ENCODE results near the gene HCN4. TPM values are rescaled to one million over a fixed set of nuclear protein-coding genes. Genes with fewer than 3 reads are reported as not detected.
A peak's percentile ranks its signal among the peaks of the same experiment; 100 is the strongest.

HCN4 gene
- polyA plus RNA-seq, 1 donor from 2014 or later = 4.0 TPM

- Histone ChIP-seq H4K20me1 (ENCODE audit: insufficient read depth) (peaks cover 23% of the 10 kb centered on the region), H3F3A (ENCODE audit: insufficient read depth, low read length, poor library complexity, severe bottlenecking) (no peaks in the 10 kb centered on the region), H3K36me3 (ENCODE audit: insufficient read depth, low read length) (no peaks in the 10 kb centered on the region), H3K79me2 (replicated peaks; ENCODE audit: insufficient read depth, low read length) (peaks cover 68% of the 10 kb centered on the region), H3K27ac (ENCODE audit: low read length) (no peak overlapping the region), H3K9ac (ENCODE audit: low read length) (no peak overlapping the region), H3K9me2 (ENCODE audit: insufficient read depth, low read length) (no peaks in the 10 kb centered on the region), H3K4me2 (ENCODE audit: low read length) (peak overlapping the region; percentile 2), H3K27me3 (ENCODE audit: insufficient read depth, low read depth, low read length) (peaks cover 2% of the 10 kb centered on the region), H3K9me3 (ENCODE audit: low read length) (no peaks in the 10 kb centered on the region), H3K4me3 (ENCODE audit: low read length) (peak overlapping the region; percentile 93), H2AFZ (ENCODE audit: low read depth, low read length) (no peak overlapping the region)
- TF ChIP-seq TAF1 (IDR thresholded peaks at IDR 0.05; ENCODE audit: low read depth) (no peak), RAD21 (conservative IDR thresholded peaks at IDR 0.05) (no peak), CTCF (IDR thresholded peaks at IDR 0.05; ENCODE audit: poor library complexity, severe bottlenecking) (no peak), EP300 (conservative IDR thresholded peaks at IDR 0.05; ENCODE audit: poor library complexity, severe bottlenecking) (no peak), SMC3 (conservative IDR thresholded peaks at IDR 0.05; ENCODE audit: poor library complexity) (no peak), EZH2 (IDR thresholded peaks at IDR 0.05; ENCODE audit: borderline replicate concordance, insufficient read depth, low read length, poor library complexity, severe bottlenecking) (no peak), POLR2AphosphoS5 (IDR thresholded peaks at IDR 0.05) (no peak), MXI1 (conservative IDR thresholded peaks at IDR 0.05; ENCODE audit: poor library complexity, severe bottlenecking) (no peak)
- TF ChIP-seq, protein P1, sequence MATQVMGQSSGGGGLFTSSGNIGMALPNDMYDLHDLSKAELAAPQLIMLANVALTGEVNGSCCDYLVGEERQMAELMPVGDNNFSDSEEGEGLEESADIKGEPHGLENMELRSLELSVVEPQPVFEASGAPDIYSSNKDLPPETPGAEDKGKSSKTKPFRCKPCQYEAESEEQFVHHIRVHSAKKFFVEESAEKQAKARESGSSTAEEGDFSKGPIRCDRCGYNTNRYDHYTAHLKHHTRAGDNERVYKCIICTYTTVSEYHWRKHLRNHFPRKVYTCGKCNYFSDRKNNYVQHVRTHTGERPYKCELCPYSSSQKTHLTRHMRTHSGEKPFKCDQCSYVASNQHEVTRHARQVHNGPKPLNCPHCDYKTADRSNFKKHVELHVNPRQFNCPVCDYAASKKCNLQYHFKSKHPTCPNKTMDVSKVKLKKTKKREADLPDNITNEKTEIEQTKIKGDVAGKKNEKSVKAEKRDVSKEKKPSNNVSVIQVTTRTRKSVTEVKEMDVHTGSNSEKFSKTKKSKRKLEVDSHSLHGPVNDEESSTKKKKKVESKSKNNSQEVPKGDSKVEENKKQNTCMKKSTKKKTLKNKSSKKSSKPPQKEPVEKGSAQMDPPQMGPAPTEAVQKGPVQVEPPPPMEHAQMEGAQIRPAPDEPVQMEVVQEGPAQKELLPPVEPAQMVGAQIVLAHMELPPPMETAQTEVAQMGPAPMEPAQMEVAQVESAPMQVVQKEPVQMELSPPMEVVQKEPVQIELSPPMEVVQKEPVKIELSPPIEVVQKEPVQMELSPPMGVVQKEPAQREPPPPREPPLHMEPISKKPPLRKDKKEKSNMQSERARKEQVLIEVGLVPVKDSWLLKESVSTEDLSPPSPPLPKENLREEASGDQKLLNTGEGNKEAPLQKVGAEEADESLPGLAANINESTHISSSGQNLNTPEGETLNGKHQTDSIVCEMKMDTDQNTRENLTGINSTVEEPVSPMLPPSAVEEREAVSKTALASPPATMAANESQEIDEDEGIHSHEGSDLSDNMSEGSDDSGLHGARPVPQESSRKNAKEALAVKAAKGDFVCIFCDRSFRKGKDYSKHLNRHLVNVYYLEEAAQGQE (IDR thresholded peaks at IDR 0.05; ENCODE audit: borderline replicate concordance) = no peak
These were observed 4.7 kb downstream of the HCN4 start for GRCh38 chr15:73364070-73364469.

GRCh38 chr15:73362900-73363299 lies 5.9 kb downstream of the HCN4 start:
- Histone ChIP-seq H2AFZ (ENCODE audit: low read depth, low read length) (no peak overlapping the region), H3K4me3 (ENCODE audit: low read length) (peak overlapping the region; percentile 93), H3K36me3 (ENCODE audit: insufficient read depth, low read length) (no peaks in the 10 kb centered on the region), H3K9me2 (ENCODE audit: insufficient read depth, low read length) (no peaks in the 10 kb centered on the region), H3K79me2 (replicated peaks; ENCODE audit: insufficient read depth, low read length) (peaks cover 74% of the 10 kb centered on the region), H3K27me3 (ENCODE audit: insufficient read depth, low read depth, low read length) (no peaks in the 10 kb centered on the region), H3K9ac (ENCODE audit: low read length) (no peak overlapping the region), H4K20me1 (ENCODE audit: insufficient read depth) (peaks cover 23% of the 10 kb centered on the region), H3F3A (ENCODE audit: insufficient read depth, low read length, poor library complexity, severe bottlenecking) (no peaks in the 10 kb centered on the region), H3K4me2 (ENCODE audit: low read length) (no peak overlapping the region), H3K27ac (ENCODE audit: low read length) (no peak overlapping the region), H3K9me3 (ENCODE audit: low read length) (no peaks in the 10 kb centered on the region)
- TF ChIP-seq EP300 (conservative IDR thresholded peaks at IDR 0.05; ENCODE audit: poor library complexity, severe bottlenecking) (no peak), EZH2 (IDR thresholded peaks at IDR 0.05; ENCODE audit: borderline replicate concordance, insufficient read depth, low read length, poor library complexity, severe bottlenecking) (no peak), TAF1 (IDR thresholded peaks at IDR 0.05; ENCODE audit: low read depth) (no peak), RAD21 (conservative IDR thresholded peaks at IDR 0.05) (no peak), MXI1 (conservative IDR thresholded peaks at IDR 0.05; ENCODE audit: poor library complexity, severe bottlenecking) (no peak), POLR2AphosphoS5 (IDR thresholded peaks at IDR 0.05) (no peak), CTCF (IDR thresholded peaks at IDR 0.05; ENCODE audit: poor library complexity, severe bottlenecking) (no peak), SMC3 (conservative IDR thresholded peaks at IDR 0.05; ENCODE audit: poor library complexity) (no peak)
- TF ChIP-seq, protein P1 (IDR thresholded peaks at IDR 0.05; ENCODE audit: borderline replicate concordance) = no peak

Data from neural cell (in vitro differentiated cells).